Tracheal epithelial cell (primary cell): ENCODE data around the gene ADPGK. TPM values are rescaled to one million over a fixed set of nuclear protein-coding genes. Genes with fewer than 3 reads are reported as not detected.

Source experiments
- total RNA-seq: library from RNA; depleted of rRNA; stranded (reverse); fragments of >200 nt; gene quantifications from 2 replicates; pipeline ENCODE4 v1.2.1, GENCODE V29; 2014

Gene ADPGK
- 49.4 and 51.1 TPM in 2 replicates for total RNA-seq

DNA sequence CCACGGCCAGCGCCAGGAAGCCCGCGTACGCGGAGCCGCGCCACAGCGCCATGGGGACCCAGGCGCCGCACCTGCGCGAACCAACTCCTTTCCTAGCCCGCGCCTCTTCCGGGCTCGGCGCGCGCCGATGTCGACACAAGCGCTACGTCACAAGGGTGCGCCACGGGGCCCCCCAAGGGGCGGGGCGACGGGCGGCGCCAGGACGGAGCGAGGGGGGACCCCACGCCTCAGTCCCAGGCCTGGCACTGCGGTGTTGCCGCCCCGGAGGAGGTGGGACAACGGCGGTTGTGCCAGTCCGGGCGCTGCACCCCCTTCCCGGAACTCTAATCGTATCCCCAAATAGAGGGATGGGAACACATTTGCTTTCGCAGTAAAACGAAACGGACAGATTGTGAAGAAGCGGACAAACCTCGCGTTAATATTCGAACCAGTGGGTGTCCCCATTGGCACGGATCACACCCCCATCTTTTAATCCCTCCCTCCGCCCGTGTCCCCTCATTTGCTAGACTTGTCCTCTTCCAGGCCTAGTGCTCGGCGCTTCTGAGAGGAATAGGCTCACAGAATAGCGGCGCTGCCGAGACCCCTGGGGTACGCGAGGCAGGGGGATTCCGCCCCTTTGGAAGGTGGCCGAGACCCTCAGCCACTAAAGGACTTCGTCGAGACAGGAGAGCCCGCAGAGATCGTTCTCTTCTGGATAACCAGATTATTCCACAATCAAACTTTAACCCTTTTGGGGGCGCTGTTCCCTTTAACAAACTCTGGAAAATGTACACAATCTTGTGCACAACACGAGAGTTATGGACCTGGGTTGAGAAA lies at the start of gene ADPGK:
Gene ADPGK (minus strand): TSS at position 119 of the 816 bp plus-strand sequence. CDS start 67 bp downstream, at position 52.

Other genes starting within 250 kb of the ADPGK start
- gene GOLGA6B, start 129.1 kb downstream of the ADPGK start, total RNA-seq, result not detected in 2 replicates
- gene HIGD2B, start 97.6 kb downstream of the ADPGK start, total RNA-seq, result not detected in 2 replicates
- gene BBS4, start 97.6 kb downstream of the ADPGK start, total RNA-seq, result 5.1 and 6.4 TPM in 2 replicates